Measurements from ENCODE around the gene SP110. TPM values are rescaled to one million over a fixed set of nuclear protein-coding genes. Genes with fewer than 3 reads are reported as not detected.

Gene SP110
- total and polyA plus RNA-seq, 11 donors = 7.1 to 44.7 (median 8.3) TPM

- Histone ChIP-seq H3K27me3 (no peaks in the 10 kb centered on the region), H3K36me3 (no peaks in the 10 kb centered on the region), H3K9me3 (no peaks in the 10 kb centered on the region), H3K4me3 (no peak overlapping the region), H3K4me1 (no peaks in the 10 kb centered on the region), H3K27ac (no peak overlapping the region)
- WGBS, 4 donors = 87 to 92% (median 91%) methylated on average over 3 of the region's 3 CpGs
- intact Hi-C loops (cut with DNase I) = no loop called here
- DNase-seq (no peak), ATAC-seq (no peak)
- TF ChIP-seq, protein P1, sequence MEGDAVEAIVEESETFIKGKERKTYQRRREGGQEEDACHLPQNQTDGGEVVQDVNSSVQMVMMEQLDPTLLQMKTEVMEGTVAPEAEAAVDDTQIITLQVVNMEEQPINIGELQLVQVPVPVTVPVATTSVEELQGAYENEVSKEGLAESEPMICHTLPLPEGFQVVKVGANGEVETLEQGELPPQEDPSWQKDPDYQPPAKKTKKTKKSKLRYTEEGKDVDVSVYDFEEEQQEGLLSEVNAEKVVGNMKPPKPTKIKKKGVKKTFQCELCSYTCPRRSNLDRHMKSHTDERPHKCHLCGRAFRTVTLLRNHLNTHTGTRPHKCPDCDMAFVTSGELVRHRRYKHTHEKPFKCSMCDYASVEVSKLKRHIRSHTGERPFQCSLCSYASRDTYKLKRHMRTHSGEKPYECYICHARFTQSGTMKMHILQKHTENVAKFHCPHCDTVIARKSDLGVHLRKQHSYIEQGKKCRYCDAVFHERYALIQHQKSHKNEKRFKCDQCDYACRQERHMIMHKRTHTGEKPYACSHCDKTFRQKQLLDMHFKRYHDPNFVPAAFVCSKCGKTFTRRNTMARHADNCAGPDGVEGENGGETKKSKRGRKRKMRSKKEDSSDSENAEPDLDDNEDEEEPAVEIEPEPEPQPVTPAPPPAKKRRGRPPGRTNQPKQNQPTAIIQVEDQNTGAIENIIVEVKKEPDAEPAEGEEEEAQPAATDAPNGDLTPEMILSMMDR (IDR thresholded peaks at IDR 0.05) = no peak
- TF ChIP-seq POLR2A (IDR thresholded peaks at IDR 0.05) = no peak
Observed at GRCh38 chr2:230140667-230141066, 79.1 kb downstream of the SP110 start.

GRCh38 chr2:230137902-230138539 lies 81.8 kb downstream of the SP110 start:
- Histone ChIP-seq H3K27me3 (no peaks in the 10 kb centered on the region), H3K4me3 (no peak overlapping the region), H3K4me1 (peaks cover 0 to 15% (median 0%) of the 10 kb centered on the region in 12 donors), H3K9me3 (peaks cover 0 to 24% (median 6%) of the 10 kb centered on the region in 12 donors), H3K27ac (no peak overlapping the region), H3K36me3 (no peaks in the 10 kb centered on the region)
- no peak for DNase-seq
- 93 to 100% (median 97%) methylated on average over 1 of the region's 1 CpG for WGBS, 4 donors
- no peak for TF ChIP-seq POLR2A (IDR thresholded peaks at IDR 0.05)
- TF ChIP-seq, protein P1 (IDR thresholded peaks at IDR 0.05) = no peak
- intact Hi-C loops (cut with DNase I) = no loop called here
- no peak for ATAC-seq

DNA sequence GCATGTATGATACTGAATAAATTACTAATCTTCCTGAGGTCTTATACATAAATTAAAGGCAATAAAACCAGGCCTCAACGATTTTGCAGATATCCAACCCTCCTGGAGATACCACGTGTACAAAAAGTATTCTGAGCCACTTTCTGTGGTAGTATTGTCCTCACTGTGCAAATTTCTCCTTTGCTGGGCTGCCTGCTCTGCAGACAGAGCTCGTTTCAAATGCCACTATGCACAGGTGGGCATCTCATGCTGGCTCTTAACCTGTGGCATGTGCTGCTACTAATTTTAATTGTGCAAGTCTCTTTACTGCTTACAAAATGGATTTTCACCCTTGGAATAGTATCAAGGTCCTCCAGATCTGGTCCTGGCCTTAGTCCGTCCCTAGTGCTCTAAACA lies 84.7 kb downstream of the SP110 start:
- no peak for ATAC-seq
- Histone ChIP-seq H3K27ac (peak overlapping the region in 4 of 12 donors; percentile 14 to 47 (median 22)), H3K36me3 (no peaks in the 10 kb centered on the region), H3K9me3 (peaks cover 0 to 29% (median 6%) of the 10 kb centered on the region in 12 donors), H3K4me3 (no peak overlapping the region), H3K27me3 (no peaks in the 10 kb centered on the region), H3K4me1 (peaks cover 0 to 25% (median 11%) of the 10 kb centered on the region in 12 donors)
- TF ChIP-seq, protein P1 (IDR thresholded peaks at IDR 0.05) = no peak
- no peak for TF ChIP-seq POLR2A (IDR thresholded peaks at IDR 0.05)
- no peak for DNase-seq
- 48 to 68% (median 53%) methylated on average over 4 of the region's 4 CpGs for WGBS, 4 donors
- intact Hi-C loops (cut with DNase I) = no loop called here

DNA sequence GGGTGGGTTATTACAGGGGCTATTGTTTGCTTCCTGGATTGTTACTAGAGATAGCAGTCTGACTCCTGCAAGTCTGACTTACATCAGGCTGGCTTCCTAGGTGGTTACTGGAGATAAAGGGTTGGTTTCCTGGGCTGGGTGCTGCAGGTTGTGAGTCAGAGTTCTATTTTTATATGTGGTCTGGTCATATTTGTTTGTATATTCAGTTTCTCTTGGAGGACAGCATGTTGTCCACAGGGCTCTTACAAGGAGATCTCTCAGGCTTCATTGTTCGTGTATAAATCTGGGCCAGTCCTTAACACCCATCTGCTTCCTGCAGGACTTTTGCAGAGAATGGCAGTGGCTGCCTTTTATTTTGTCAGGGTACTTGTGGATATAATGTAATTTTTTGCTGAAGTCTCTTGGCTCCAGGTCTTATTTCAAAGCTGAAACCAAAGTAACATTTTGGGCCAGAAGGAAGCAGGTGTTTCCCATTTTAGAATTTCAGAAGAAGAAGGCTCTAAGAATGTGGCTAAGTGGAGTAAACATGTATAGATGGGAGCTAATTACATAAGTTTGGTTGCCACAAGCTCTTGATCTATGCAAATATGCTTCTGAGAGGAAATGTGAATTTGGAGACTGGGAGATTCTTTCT lies 85.2 kb downstream of the SP110 start:
- Histone ChIP-seq H3K36me3 (no peaks in the 10 kb centered on the region), H3K4me3 (no peak overlapping the region), H3K4me1 (peaks cover 0 to 28% (median 13%) of the 10 kb centered on the region in 12 donors), H3K9me3 (peaks cover 0 to 29% (median 6%) of the 10 kb centered on the region in 12 donors), H3K27ac (peak overlapping the region in 10 of 12 donors; percentile 18 to 67 (median 44)), H3K27me3 (no peaks in the 10 kb centered on the region)
- ATAC-seq (peak; percentile 69 to 81 (median 75)), DNase-seq (no peak)
- intact Hi-C loops (cut with DNase I) = loop anchor here in 1 of 10 donors (5.0 kb wide), 1 partner anchor 67 kb away; the partner anchor contains the start of gene SLC16A14
- WGBS, 4 donors = 11 to 31% (median 23%) methylated on average over 1 of the region's 1 CpG
- no peak for TF ChIP-seq POLR2A (IDR thresholded peaks at IDR 0.05)
- TF ChIP-seq, protein P1 (IDR thresholded peaks at IDR 0.05) = no peak

Measured in heart left ventricle (tissue), 16 donors.